Activated T-cell treated with anti-CD3 and anti-CD28 coated beads, Interleukin-2, amount 50 U/mL, for 24 hours (primary cell): ENCODE data around the gene PPP1R36.
"Not testable (repeated sequence)": the region's sequence is repeated elsewhere in the genome, so short reads cannot be mapped to it uniquely, and the experiment has no call there.

Experiments used
- DNase-seq: peaks from one replicate; pipeline ENCODE4 v3.0.0-alpha.2; 2020
- H3K27ac Mint-ChIP-seq: 2 replicates; pipeline ENCODE4 v1.8.0; 2020; ENCODE audit warnings: mild to moderate bottlenecking, mixed read lengths
- H3K27me3 Mint-ChIP-seq: 2 replicates; pipeline ENCODE4 v1.8.0; 2020; ENCODE audit warnings: mixed read lengths
- H3K36me3 Mint-ChIP-seq: 2 replicates; pipeline ENCODE4 v1.8.0; 2020; ENCODE audit warnings: low read depth, mixed read lengths
- H3K4me1 Mint-ChIP-seq: 2 replicates; pipeline ENCODE4 v1.8.0; 2020; ENCODE audit warnings: low read depth, mixed read lengths
- H3K4me3 Mint-ChIP-seq: 2 replicates; pipeline ENCODE4 v1.8.0; 2020; ENCODE audit warnings: mild to moderate bottlenecking, moderate library complexity, mixed read lengths
- H3K9me3 Mint-ChIP-seq: 2 replicates; pipeline ENCODE4 v1.8.0; 2020; ENCODE audit warnings: mixed read lengths

The PPP1R36 gene

DNA sequence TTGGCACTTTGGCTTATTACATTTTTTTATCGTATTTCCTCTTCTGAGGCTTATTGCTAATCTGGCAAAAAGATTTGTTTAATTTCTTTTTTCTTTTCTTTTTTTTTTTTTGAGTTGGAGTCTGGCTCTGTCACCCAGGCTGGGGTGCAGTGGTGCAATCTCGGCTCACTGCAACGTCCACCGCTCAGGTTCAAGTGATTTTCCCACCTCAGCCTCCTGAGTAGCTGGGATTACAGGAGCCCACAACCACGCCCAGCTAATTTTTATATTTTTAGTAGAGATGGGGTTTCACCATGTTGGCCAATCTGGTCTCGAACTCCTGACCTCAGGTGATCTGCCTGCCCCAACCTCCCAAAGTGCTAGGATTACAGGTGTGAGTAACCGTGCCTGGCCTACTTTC, 19.9 kb downstream of the PPP1R36 start:
- not testable (repeated sequence) for H3K36me3 Mint-ChIP-seq, H3K9me3 Mint-ChIP-seq, H3K27me3 Mint-ChIP-seq, DNase-seq, H3K4me1 Mint-ChIP-seq, H3K27ac Mint-ChIP-seq, H3K4me3 Mint-ChIP-seq

- Mint-ChIP-seq H3K4me1 (no peaks in the 10 kb centered on the region), H3K9me3 (no peaks in the 10 kb centered on the region), H3K27me3 (no peaks in the 10 kb centered on the region), H3K36me3 (no peaks in the 10 kb centered on the region), H3K4me3 (no peak overlapping the region), H3K27ac (no peak overlapping the region)
- DNase-seq, result no peak
These were observed 22.8 kb downstream of the PPP1R36 start for GRCh38 chr14:64572386-64573104.

GRCh38 chr14:64573109-64573508, 23.3 kb downstream of the PPP1R36 start:
- H3K36me3 Mint-ChIP-seq, result no peaks in the 10 kb centered on the region
- no peak for DNase-seq
- H3K27ac Mint-ChIP-seq, result no peak overlapping the region
- no peaks in the 10 kb centered on the region for H3K4me1 Mint-ChIP-seq
- H3K9me3 Mint-ChIP-seq, result no peaks in the 10 kb centered on the region
- H3K4me3 Mint-ChIP-seq, result no peak overlapping the region
- H3K27me3 Mint-ChIP-seq, result no peaks in the 10 kb centered on the region

GRCh38 chr14:64574371-64575107, 24.8 kb downstream of the PPP1R36 start:
- Mint-ChIP-seq H3K9me3 (no peaks in the 10 kb centered on the region), H3K4me3 (no peak overlapping the region), H3K27ac (no peak overlapping the region), H3K4me1 (no peaks in the 10 kb centered on the region), H3K36me3 (no peaks in the 10 kb centered on the region), H3K27me3 (no peaks in the 10 kb centered on the region)
- no peak for DNase-seq

DNA sequence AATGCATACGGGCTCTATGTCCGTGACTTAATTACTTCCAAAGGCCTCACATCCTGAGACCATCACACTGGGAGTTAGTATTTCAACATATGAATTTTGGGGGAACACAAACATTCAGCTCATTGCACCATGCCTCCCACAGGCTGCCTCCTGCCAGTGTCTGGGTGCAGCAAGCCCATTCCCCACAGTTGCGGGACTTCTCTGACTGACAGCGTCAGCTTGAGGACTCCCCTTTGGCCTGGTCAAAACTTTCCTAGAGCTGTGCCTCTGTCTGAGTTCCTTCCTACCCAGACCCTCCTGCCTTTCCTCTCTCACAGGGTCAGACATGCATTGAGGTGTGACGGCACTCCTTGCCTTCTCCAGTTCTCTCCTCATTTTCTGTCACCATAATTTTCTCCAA, 27.4 kb downstream of the PPP1R36 start:
- no peaks in the 10 kb centered on the region for H3K9me3 Mint-ChIP-seq

GRCh38 chr14:64580467-64580866, 30.7 kb downstream of the PPP1R36 start:
- no peaks in the 10 kb centered on the region for H3K4me1 Mint-ChIP-seq
- DNase-seq, result no peak
- no peak overlapping the region for H3K4me3 Mint-ChIP-seq
- H3K36me3 Mint-ChIP-seq, result no peaks in the 10 kb centered on the region
- H3K27me3 Mint-ChIP-seq, result no peaks in the 10 kb centered on the region
- no peaks in the 10 kb centered on the region for H3K9me3 Mint-ChIP-seq
- no peak overlapping the region for H3K27ac Mint-ChIP-seq

More for the DNA sequence above, 27.4 kb downstream of the PPP1R36 start:
- H3K36me3 Mint-ChIP-seq, result no peaks in the 10 kb centered on the region
- H3K4me3 Mint-ChIP-seq, result no peak overlapping the region
- no peaks in the 10 kb centered on the region for H3K4me1 Mint-ChIP-seq
- H3K27ac Mint-ChIP-seq, result no peak overlapping the region
- no peaks in the 10 kb centered on the region for H3K27me3 Mint-ChIP-seq
- DNase-seq, result no peak

- no peaks in the 10 kb centered on the region for H3K9me3 Mint-ChIP-seq
- H3K27ac Mint-ChIP-seq, result no peak overlapping the region
- no peak for DNase-seq
- no peak overlapping the region for H3K4me3 Mint-ChIP-seq
- H3K27me3 Mint-ChIP-seq, result no peaks in the 10 kb centered on the region
- no peaks in the 10 kb centered on the region for H3K36me3 Mint-ChIP-seq
- no peaks in the 10 kb centered on the region for H3K4me1 Mint-ChIP-seq
These were observed 31.6 kb downstream of the PPP1R36 start for GRCh38 chr14:64581363-64581762.

DNA sequence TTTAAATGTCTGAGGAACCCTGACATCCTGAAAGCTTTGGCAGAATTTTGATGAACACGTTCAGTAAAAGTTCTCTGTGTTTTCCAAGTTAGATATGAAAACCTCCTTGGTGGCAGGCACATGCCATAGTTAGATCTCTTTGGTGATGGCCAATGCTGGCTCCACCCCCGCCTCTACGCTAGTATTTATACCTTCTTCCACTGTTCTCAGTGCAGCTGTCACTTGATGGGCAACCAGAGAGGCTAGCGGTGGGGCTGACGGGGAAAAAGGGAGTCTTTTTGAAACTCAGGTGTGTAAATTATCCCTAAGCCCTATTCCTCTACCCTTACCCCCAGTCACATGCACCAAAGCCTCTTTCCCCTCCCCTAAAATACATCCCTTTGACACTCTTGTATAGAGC, 32.1 kb downstream of the PPP1R36 start:
- Mint-ChIP-seq H3K27ac (no peak overlapping the region), H3K9me3 (no peaks in the 10 kb centered on the region), H3K4me1 (no peaks in the 10 kb centered on the region), H3K4me3 (no peak overlapping the region), H3K36me3 (no peaks in the 10 kb centered on the region), H3K27me3 (no peaks in the 10 kb centered on the region)
- no peak for DNase-seq

GRCh38 chr14:64584190-64584589, 34.4 kb downstream of the PPP1R36 start:
- no peak for DNase-seq
- Mint-ChIP-seq H3K4me1 (no peaks in the 10 kb centered on the region), H3K36me3 (no peaks in the 10 kb centered on the region), H3K4me3 (no peak overlapping the region), H3K27ac (no peak overlapping the region), H3K27me3 (no peaks in the 10 kb centered on the region), H3K9me3 (no peaks in the 10 kb centered on the region)

DNA sequence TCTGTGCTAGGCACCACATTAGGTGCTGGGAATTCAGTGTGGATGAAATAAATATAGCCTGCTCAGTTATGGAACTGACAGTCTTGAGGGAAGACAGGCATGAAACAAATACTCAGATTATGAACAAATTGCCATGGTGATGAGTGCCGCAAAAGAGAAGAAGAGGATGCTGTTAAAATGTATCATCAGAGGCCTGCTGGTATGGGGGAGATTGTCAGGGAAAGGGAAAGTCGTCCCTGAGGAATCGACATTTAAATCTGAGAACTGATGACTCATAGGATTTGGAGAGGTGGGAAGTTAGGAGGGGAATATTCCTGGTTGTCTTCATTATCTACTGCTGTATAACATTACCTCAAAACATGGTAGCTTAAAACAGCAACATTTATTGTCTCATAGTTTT, 42.0 kb downstream of the PPP1R36 start:
- no peaks in the 10 kb centered on the region for H3K27me3 Mint-ChIP-seq
- H3K27ac Mint-ChIP-seq, result no peak overlapping the region
- no peak for DNase-seq
- H3K4me1 Mint-ChIP-seq, result no peaks in the 10 kb centered on the region
- no peaks in the 10 kb centered on the region for H3K9me3 Mint-ChIP-seq
- no peaks in the 10 kb centered on the region for H3K36me3 Mint-ChIP-seq
- H3K4me3 Mint-ChIP-seq, result no peak overlapping the region

- Mint-ChIP-seq H3K4me3 (no peak overlapping the region), H3K27ac (no peak overlapping the region), H3K27me3 (no peaks in the 10 kb centered on the region), H3K4me1 (peaks cover 6% of the 10 kb centered on the region), H3K9me3 (no peaks in the 10 kb centered on the region), H3K36me3 (no peaks in the 10 kb centered on the region)
- DNase-seq, result no peak
These were observed 44.7 kb downstream of the PPP1R36 start for GRCh38 chr14:64594438-64594837.

DNA sequence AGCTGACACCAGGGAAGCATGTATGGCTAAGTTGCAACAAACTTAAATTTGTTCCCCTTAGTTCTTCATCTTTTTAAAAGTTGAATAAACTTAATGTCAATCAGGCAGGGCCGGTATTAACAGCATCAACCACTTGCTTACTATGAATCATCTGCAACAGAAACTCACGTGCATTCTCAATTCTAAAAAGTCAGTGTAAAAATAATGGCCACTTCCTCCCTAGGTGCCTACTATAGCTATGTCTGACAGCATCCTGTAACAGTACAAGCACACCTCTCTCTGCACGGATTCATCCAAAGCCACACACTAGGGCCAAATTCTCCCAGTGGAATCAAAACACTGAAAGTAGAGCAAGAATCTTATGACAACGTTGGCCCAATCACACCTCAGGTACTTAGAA, 48.6 kb downstream of the PPP1R36 start:
- Mint-ChIP-seq H3K9me3 (no peaks in the 10 kb centered on the region), H3K36me3 (no peaks in the 10 kb centered on the region), H3K4me3 (no peak overlapping the region), H3K27ac (no peak overlapping the region), H3K27me3 (peaks cover 11% of the 10 kb centered on the region), H3K4me1 (peaks cover 6% of the 10 kb centered on the region)
- DNase-seq, result no peak

DNA sequence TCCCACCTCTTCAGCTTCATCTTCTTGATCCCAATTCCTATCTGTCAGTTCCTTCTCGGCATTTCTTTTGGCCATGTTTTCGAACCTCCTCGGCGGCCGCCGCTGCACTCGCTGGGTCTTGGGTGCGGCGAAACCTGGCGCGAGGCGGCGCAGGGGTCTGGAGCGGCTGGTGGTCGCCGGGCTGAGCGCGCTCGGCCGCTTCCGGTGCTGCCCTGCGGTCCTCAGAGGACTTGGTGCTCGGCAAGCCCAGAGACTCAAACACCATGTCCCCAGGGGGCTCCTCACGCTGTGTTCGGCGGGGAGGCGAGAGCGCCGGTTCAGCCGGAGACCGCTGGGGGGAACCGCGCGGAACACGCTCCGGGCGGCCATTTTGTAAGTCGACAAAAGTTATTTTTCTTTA, 51.8 kb downstream of the PPP1R36 start:
- no peak for DNase-seq
- H3K4me3 Mint-ChIP-seq, result no peak overlapping the region
- H3K27ac Mint-ChIP-seq, result no peak overlapping the region
- H3K27me3 Mint-ChIP-seq, result peaks cover 14% of the 10 kb centered on the region
- no peaks in the 10 kb centered on the region for H3K9me3 Mint-ChIP-seq
- peaks cover 6% of the 10 kb centered on the region for H3K4me1 Mint-ChIP-seq
- no peaks in the 10 kb centered on the region for H3K36me3 Mint-ChIP-seq

DNA sequence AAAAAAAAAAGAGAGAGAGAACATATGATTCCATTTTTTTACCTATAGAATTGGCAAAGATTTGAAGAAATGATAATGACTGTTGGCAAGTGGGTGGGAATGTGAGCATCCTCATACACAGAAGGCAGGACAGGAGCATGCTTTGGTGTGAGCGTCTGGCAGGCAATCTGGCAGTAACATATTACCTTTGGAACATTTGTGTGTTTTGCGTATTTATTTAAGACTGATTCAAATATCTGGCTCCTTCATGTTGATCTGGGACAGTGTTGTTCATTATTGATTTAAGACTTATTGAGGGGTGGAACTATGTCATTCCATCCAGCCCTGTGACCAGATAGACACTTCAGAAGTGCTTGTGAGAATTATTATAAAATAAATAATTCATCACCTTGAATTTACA, 53.1 kb downstream of the PPP1R36 start:
- H3K4me3 Mint-ChIP-seq, result no peak overlapping the region
- peaks cover 6% of the 10 kb centered on the region for H3K4me1 Mint-ChIP-seq
- H3K36me3 Mint-ChIP-seq, result no peaks in the 10 kb centered on the region
- no peaks in the 10 kb centered on the region for H3K9me3 Mint-ChIP-seq
- peaks cover 16% of the 10 kb centered on the region for H3K27me3 Mint-ChIP-seq
- H3K27ac Mint-ChIP-seq, result no peak overlapping the region
- DNase-seq, result no peak

- Mint-ChIP-seq H3K27ac (no peak overlapping the region), H3K27me3 (peaks cover 16% of the 10 kb centered on the region), H3K9me3 (no peaks in the 10 kb centered on the region)
These were observed 54.2 kb downstream of the PPP1R36 start for GRCh38 chr14:64604001-64604400.

More at GRCh38 chr14:64604001-64604400, 54.2 kb downstream of the PPP1R36 start:
- Mint-ChIP-seq H3K36me3 (no peaks in the 10 kb centered on the region), H3K4me3 (no peak overlapping the region), H3K4me1 (no peaks in the 10 kb centered on the region)
- no peak for DNase-seq
